Tibial nerve (tissue), 3 donors: ENCODE data around the gene CYP4F3.

Experiments
- EP300 ChIP-seq, 2 donors: sonication (generic); formaldehyde crosslinking; IDR thresholded peaks; one replicate each; pipeline ENCODE4 v1.6.1; 2017; ENCODE audit warnings: antibody characterized with exemption in 2 of 2, mild to moderate bottlenecking in 1 of 2
- POLR2A ChIP-seq, 2 donors: fragments of 450-650 bp; IDR thresholded peaks; one replicate each; pipeline ENCODE4 v1.6.1; 2017; ENCODE audit warnings: antibody characterized with exemption in 2 of 2, mild to moderate bottlenecking in 2 of 2, moderate library complexity in 2 of 2

- TF ChIP-seq POLR2A (IDR thresholded peaks at IDR 0.05) (no peak), EP300 (IDR thresholded peaks at IDR 0.05) (no peak)
Measured at GRCh38 chr19:15623711-15624318, 16.9 kb upstream of the CYP4F3 start.
